OCI-LY3 (cell line): Measurements from ENCODE around the gene CCDC54.

ENCODE experiments used
- H2AFZ ChIP-seq: fragments of 200-600, 300-600 bp; shearing (Covaris generic); 2 replicates; pipeline ENCODE4 v1.6.0; 2014; ENCODE audit warnings: antibody characterized with exemption, low read depth, low read length
- H3K27ac ChIP-seq: fragments of 200-600, 300-600 bp; sonication (generic); 2 replicates; pipeline ENCODE4 v1.5.1; 2014; ENCODE audit warnings: mild to moderate bottlenecking, low read length, moderate library complexity, mixed read lengths
- H3K27me3 ChIP-seq: fragments of 200-600, 300-600 bp; sonication (generic); 2 replicates; pipeline ENCODE4 v1.6.1; 2014; ENCODE audit warnings: low read depth, low read length, mixed read lengths
- H3K36me3 ChIP-seq: fragments of 200-600, 300-600 bp; sonication (generic); replicated peaks from 2 replicates; pipeline ENCODE3; 2014; ENCODE audit warnings: low read depth, low read length, mixed read lengths
- H3K4me1 ChIP-seq: fragments of 300-600, 200-600 bp; sonication (generic); 2 replicates; pipeline ENCODE4 v1.6.1; 2014; ENCODE audit warnings: low read length, mixed read lengths
- H3K4me2 ChIP-seq: fragments of 200-600, 300-600 bp; sonication (generic); 2 replicates; pipeline ENCODE4 v1.6.1; 2014; ENCODE audit warnings: low read length, mixed read lengths
- H3K4me3 ChIP-seq: fragments of 300-600, 200-600 bp; sonication (generic); 2 replicates; pipeline ENCODE4 v1.5.1; 2014; ENCODE audit warnings: antibody characterized with exemption, mild to moderate bottlenecking, low read length, moderate library complexity
- H3K79me2 ChIP-seq: fragments of 300-600, 200-600 bp; shearing (Covaris generic); 2 replicates; pipeline ENCODE4 v1.6.1; 2014; ENCODE audit warnings: mild to moderate bottlenecking, low read length, mixed read lengths
- H3K9ac ChIP-seq: fragments of 300-600, 200-600 bp; shearing (Covaris generic); 2 replicates; pipeline ENCODE4 v1.6.0; 2014; ENCODE audit warnings: mild to moderate bottlenecking, low read length, moderate library complexity
- H3K9me3 ChIP-seq: fragments of 200-600, 300-600 bp; shearing (Covaris generic); 2 replicates; pipeline ENCODE4 v1.6.1; 2014; ENCODE audit warnings: low read length, mixed read lengths; ENCODE audit not compliant: insufficient read depth
- H4K20me1 ChIP-seq: fragments of 200-600, 300-600 bp; sonication (generic); 2 replicates; pipeline ENCODE4 v1.6.1; 2016; ENCODE audit warnings: low read length, mixed read lengths; ENCODE audit not compliant: insufficient read depth
- EZH2phosphoT487 ChIP-seq: fragments of 200-600 bp; shearing (Covaris generic); IDR thresholded peaks from 2 replicates; pipeline ENCODE4 v1.6.1; 2018; ENCODE audit warnings: antibody characterized with exemption, mixed run types, low read depth
- TF ChIP-seq, protein P1 (sequence below): fragments of 200-600, 300-600 bp; sonication (generic); IDR thresholded peaks from 2 replicates; pipeline ENCODE4 v1.5.1; 2014; ENCODE audit warnings: antibody characterized with exemption, low read length, low read depth

The CCDC54 gene

DNA sequence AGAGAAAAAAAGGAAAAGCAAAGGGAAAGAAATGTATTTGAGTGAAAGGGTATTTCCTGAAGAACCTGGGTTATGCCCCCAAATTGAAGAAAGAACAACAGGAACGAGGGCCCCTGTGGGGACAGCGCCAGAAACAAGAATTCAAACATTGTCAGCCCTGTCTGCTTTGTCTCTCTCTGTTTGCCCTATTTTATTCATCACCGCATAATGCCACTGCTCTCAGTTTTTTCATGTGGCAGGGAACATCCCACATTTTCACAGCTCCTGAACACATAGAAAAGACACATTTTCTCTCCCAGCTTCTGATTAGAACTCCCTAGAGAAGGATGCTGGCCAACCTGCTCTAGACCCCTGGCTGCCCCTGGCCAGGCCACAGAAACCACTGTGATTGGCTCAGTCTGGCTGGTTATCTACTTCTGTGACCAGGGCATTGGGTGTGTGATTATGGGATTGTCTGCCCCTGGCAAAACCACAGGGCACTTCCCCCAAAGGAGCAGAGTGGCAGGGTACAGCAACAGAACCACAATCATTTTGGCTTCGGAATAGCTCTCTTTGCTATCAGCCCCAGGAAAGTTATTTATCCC is 31.3 kb upstream of the CCDC54 start:
- no peaks in the 10 kb centered on the region for H3K36me3 ChIP-seq
- TF ChIP-seq EZH2phosphoT487, result no peak
- TF ChIP-seq, protein P1, sequence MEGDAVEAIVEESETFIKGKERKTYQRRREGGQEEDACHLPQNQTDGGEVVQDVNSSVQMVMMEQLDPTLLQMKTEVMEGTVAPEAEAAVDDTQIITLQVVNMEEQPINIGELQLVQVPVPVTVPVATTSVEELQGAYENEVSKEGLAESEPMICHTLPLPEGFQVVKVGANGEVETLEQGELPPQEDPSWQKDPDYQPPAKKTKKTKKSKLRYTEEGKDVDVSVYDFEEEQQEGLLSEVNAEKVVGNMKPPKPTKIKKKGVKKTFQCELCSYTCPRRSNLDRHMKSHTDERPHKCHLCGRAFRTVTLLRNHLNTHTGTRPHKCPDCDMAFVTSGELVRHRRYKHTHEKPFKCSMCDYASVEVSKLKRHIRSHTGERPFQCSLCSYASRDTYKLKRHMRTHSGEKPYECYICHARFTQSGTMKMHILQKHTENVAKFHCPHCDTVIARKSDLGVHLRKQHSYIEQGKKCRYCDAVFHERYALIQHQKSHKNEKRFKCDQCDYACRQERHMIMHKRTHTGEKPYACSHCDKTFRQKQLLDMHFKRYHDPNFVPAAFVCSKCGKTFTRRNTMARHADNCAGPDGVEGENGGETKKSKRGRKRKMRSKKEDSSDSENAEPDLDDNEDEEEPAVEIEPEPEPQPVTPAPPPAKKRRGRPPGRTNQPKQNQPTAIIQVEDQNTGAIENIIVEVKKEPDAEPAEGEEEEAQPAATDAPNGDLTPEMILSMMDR, result no peak
- no peak overlapping the region for H3K27ac ChIP-seq
- no peaks in the 10 kb centered on the region for H4K20me1 ChIP-seq
- H3K27me3 ChIP-seq, result no peaks in the 10 kb centered on the region
- H3K4me2 ChIP-seq, result no peak overlapping the region
- no peaks in the 10 kb centered on the region for H3K4me1 ChIP-seq
- no peaks in the 10 kb centered on the region for H3K79me2 ChIP-seq
- no peaks in the 10 kb centered on the region for H3K9me3 ChIP-seq
- H3K9ac ChIP-seq, result no peak overlapping the region
- no peak overlapping the region for H3K4me3 ChIP-seq
- no peak overlapping the region for H2AFZ ChIP-seq

DNA sequence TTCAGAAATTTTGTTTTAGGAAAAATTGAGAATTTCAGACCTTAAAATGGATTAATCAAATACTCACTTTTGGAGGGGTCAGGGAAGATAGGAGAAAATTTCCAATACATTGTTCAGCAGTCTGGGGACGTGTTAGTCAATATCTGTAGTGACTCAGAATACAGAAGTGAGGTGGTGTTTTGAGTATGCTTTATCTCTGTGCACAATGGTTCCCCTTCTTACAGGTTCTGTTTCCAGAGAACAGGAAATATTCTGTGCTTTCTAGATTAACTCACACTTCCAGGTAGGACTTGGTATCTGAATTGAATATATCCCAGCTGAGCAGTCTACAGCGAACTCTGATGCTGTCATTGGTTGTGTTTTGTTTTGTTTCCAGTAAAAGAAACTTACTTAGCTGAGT is 30.7 kb upstream of the CCDC54 start:
- no peaks in the 10 kb centered on the region for H3K36me3 ChIP-seq

DNA sequence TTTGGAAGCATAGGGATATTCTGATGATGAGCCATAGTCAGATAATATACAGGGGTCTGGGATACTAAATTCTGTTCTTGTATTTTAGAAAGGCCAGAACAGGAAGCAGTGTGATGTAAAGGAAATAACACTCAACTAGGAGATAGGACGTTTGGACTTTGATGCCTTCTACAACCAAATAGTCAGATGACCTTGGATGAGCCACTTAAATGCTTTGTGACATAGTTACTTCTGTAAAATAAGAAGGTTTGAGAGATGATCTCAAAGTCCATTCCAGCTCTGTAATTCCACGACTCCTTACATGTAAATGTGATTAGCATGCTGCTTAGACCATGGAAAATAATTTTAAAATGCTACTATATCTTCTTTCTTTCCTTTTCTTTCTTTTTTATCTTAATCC is 29.5 kb upstream of the CCDC54 start:
- Histone ChIP-seq H3K36me3 (no peaks in the 10 kb centered on the region), H4K20me1 (no peaks in the 10 kb centered on the region), H3K27me3 (no peaks in the 10 kb centered on the region), H3K4me1 (no peaks in the 10 kb centered on the region), H3K9ac (no peak overlapping the region), H3K79me2 (no peaks in the 10 kb centered on the region), H3K9me3 (no peaks in the 10 kb centered on the region), H3K27ac (no peak overlapping the region), H3K4me2 (no peak overlapping the region), H3K4me3 (no peak overlapping the region), H2AFZ (no peak overlapping the region)
- TF ChIP-seq, protein P1, result no peak
- no peak for TF ChIP-seq EZH2phosphoT487

More for the DNA sequence above, 30.7 kb upstream of the CCDC54 start:
- no peak overlapping the region for H3K4me2 ChIP-seq
- no peaks in the 10 kb centered on the region for H3K79me2 ChIP-seq
- no peaks in the 10 kb centered on the region for H3K9me3 ChIP-seq
- H3K4me1 ChIP-seq, result no peaks in the 10 kb centered on the region
- H4K20me1 ChIP-seq, result no peaks in the 10 kb centered on the region
- H3K9ac ChIP-seq, result no peak overlapping the region
- TF ChIP-seq EZH2phosphoT487, result no peak
- TF ChIP-seq, protein P1, result no peak
- no peak overlapping the region for H3K4me3 ChIP-seq
- H3K27ac ChIP-seq, result no peak overlapping the region
- H3K27me3 ChIP-seq, result no peaks in the 10 kb centered on the region
- no peak overlapping the region for H2AFZ ChIP-seq

DNA sequence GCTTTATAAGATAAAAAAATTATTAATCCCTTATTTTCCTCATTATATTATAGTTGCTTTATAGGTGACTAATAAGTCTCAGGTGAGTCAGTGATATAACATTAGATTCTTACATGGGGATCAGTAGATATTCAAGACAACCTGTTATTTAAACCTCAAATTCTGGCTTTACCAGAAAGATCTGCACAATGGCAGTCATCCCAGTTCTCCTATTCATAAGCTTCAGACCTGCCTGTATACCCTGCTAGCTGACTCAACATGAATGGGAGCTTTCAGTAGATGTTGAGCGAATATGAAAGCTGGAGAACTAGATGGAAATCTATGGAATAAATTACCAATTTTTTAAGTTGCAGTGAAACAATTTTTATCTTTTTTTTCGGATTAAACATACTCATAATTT is 20.5 kb upstream of the CCDC54 start:
- H3K79me2 ChIP-seq, result no peaks in the 10 kb centered on the region
- TF ChIP-seq, protein P1, result no peak
- no peak for TF ChIP-seq EZH2phosphoT487
- no peak overlapping the region for H2AFZ ChIP-seq
- no peaks in the 10 kb centered on the region for H3K4me1 ChIP-seq
- H3K27ac ChIP-seq, result no peak overlapping the region
- no peaks in the 10 kb centered on the region for H3K36me3 ChIP-seq
- no peak overlapping the region for H3K4me2 ChIP-seq
- H3K4me3 ChIP-seq, result no peak overlapping the region
- no peaks in the 10 kb centered on the region for H4K20me1 ChIP-seq
- H3K9ac ChIP-seq, result no peak overlapping the region
- H3K9me3 ChIP-seq, result no peaks in the 10 kb centered on the region
- no peaks in the 10 kb centered on the region for H3K27me3 ChIP-seq
